HL-60 (cell line): ENCODE results near the gene MTMR3.

Source experiments
- CTCF ChIP-seq: IDR thresholded peaks from one replicate; pipeline ENCODE4 v1.5.1; 2011; ENCODE audit warnings: low read length, control low read depth, inconsistent platforms; ENCODE audit not compliant: insufficient read depth
- POLR2AphosphoS5 ChIP-seq: IDR thresholded peaks from 2 replicates; pipeline ENCODE4 v1.6.1; 2012; ENCODE audit warnings: low read depth

- TF ChIP-seq CTCF (no peak), POLR2AphosphoS5 (no peak)
These were observed 100.4 kb downstream of the MTMR3 start for GRCh38 chr22:29983296-29983917.
